ENCODE measurements around the gene ELL2.
"Not testable (repeated sequence)": the region's sequence is repeated elsewhere in the genome, so short reads cannot be mapped to it uniquely, and the experiment has no call there.

Gene ELL2

GRCh38 chr5:95930141-95930930 is 31.3 kb downstream of the ELL2 start:
- no peak for DNase-seq

GRCh38 chr5:95928724-95929253 is 32.9 kb downstream of the ELL2 start:
- no peak for DNase-seq

- peak; percentile 52 for DNase-seq
These were observed 33.5 kb downstream of the ELL2 start for GRCh38 chr5:95927927-95928723.

- DNase-seq = not testable (repeated sequence)
These were observed 34.4 kb downstream of the ELL2 start for GRCh38 chr5:95927300-95927699.

GRCh38 chr5:95925939-95926338 is 35.7 kb downstream of the ELL2 start:
- DNase-seq = no peak

GRCh38 chr5:95925378-95925744 is 36.3 kb downstream of the ELL2 start:
- no peak for DNase-seq

GRCh38 chr5:95924720-95925377 is 36.8 kb downstream of the ELL2 start:
- peak; percentile 41 for DNase-seq

- peak; percentile 50 for DNase-seq
These were observed 37.6 kb downstream of the ELL2 start for GRCh38 chr5:95923918-95924544.

GRCh38 chr5:95922798-95923197 is 38.9 kb downstream of the ELL2 start:
- DNase-seq = no peak

- DNase-seq = no peak
These were observed 40.1 kb downstream of the ELL2 start for GRCh38 chr5:95921501-95921900.

- no peak for DNase-seq
These were observed 40.8 kb downstream of the ELL2 start for GRCh38 chr5:95920822-95921221.

- DNase-seq = no peak
These were observed 42.0 kb downstream of the ELL2 start for GRCh38 chr5:95919658-95920057.

- DNase-seq = peak; percentile 63
These were observed 43.1 kb downstream of the ELL2 start for GRCh38 chr5:95918421-95919006.

- DNase-seq = no peak
These were observed 44.4 kb downstream of the ELL2 start for GRCh38 chr5:95917207-95917606.

GRCh38 chr5:95916687-95917085 is 45.0 kb downstream of the ELL2 start:
- no peak for DNase-seq

GRCh38 chr5:95915999-95916686 is 45.5 kb downstream of the ELL2 start:
- peak; percentile 37 for DNase-seq

GRCh38 chr5:95913663-95914062 is 48.0 kb downstream of the ELL2 start:
- DNase-seq = no peak

- no peak for DNase-seq
These were observed 49.6 kb downstream of the ELL2 start for GRCh38 chr5:95912029-95912428.

GRCh38 chr5:95910521-95910920 is 51.1 kb downstream of the ELL2 start:
- DNase-seq = no peak

- DNase-seq = no peak
These were observed 51.9 kb downstream of the ELL2 start for GRCh38 chr5:95909738-95910137.

GRCh38 chr5:95908799-95909198 is 52.9 kb downstream of the ELL2 start:
- DNase-seq = no peak
